WTC11 (cell line): ENCODE measurements around the gene GFY. TPM values are rescaled to one million over a fixed set of nuclear protein-coding genes. Genes with fewer than 3 reads are reported as not detected.
A peak's percentile ranks its signal among the peaks of the same experiment; 100 is the strongest.

Experiments
- ATAC-seq: fragments of 200-7000 bp; cut with Tn5 transposase; 2 replicates; pipeline ENCODE4 v1.10.0; 2021; ENCODE audit warnings: mild to moderate bottlenecking, moderate library complexity
- CTCF ChIA-PET: fragments of 300-600 bp; sonication (Branson Sonifier 250); formaldehyde crosslinking; loops from one replicate; lab custom pipeline; 2021; ENCODE audit warnings: antibody characterized with exemption; lab: Charles Lee
- POLR2A ChIA-PET: fragments of 350-600 bp; sonication (Branson Sonifier 250); formaldehyde crosslinking; loops from one replicate; lab custom pipeline; 2021; ENCODE audit warnings: antibody characterized with exemption; lab: Charles Lee
- DNase-seq: peaks from one replicate; pipeline ENCODE4 v3.0.0; 2021; ENCODE audit warnings: low spot score
- H3K27ac Mint-ChIP-seq: 2 replicates; pipeline ENCODE4 v1.8.0; 2021; ENCODE audit warnings: mixed read lengths
- H3K27me3 Mint-ChIP-seq: 2 replicates; pipeline ENCODE4 v1.8.0; 2021; ENCODE audit warnings: low read depth, mild to moderate bottlenecking, moderate library complexity, mixed read lengths
- H3K36me3 Mint-ChIP-seq: 2 replicates; pipeline ENCODE4 v1.8.0; 2021; ENCODE audit warnings: mixed read lengths
- H3K4me1 Mint-ChIP-seq: 2 replicates; pipeline ENCODE4 v1.8.0; 2022; ENCODE audit warnings: mixed read lengths
- H3K4me3 Mint-ChIP-seq: 2 replicates; pipeline ENCODE4 v1.8.0; 2021; ENCODE audit warnings: mild to moderate bottlenecking, moderate library complexity, mixed read lengths
- H3K9me3 Mint-ChIP-seq: 2 replicates; pipeline ENCODE4 v1.8.0; 2021; ENCODE audit warnings: mixed read lengths
- AR ChIP-seq: fragments of 250-450 bp; sonication (Bioruptor Pico); IDR thresholded peaks from 2 replicates; pipeline ENCODE4 v1.9.0; 2021; ENCODE audit warnings: mild to moderate bottlenecking
- CREM ChIP-seq: sonication (generic); formaldehyde crosslinking; IDR thresholded peaks from 2 replicates; pipeline ENCODE4 v1.8.1; 2022; ENCODE audit warnings: mild to moderate bottlenecking, missing genetic modification reagents, moderate library complexity
- E2F5 ChIP-seq: sonication (generic); formaldehyde crosslinking; IDR thresholded peaks from 2 replicates; pipeline ENCODE4 v1.8.1; 2022; ENCODE audit warnings: mild to moderate bottlenecking, moderate library complexity, missing genetic modification reagents
- ETV6 ChIP-seq: sonication (generic); formaldehyde crosslinking; IDR thresholded peaks from 2 replicates; pipeline ENCODE4 v1.8.1; 2022; ENCODE audit warnings: mild to moderate bottlenecking, missing genetic modification reagents
- FOXP1 ChIP-seq: sonication (generic); formaldehyde crosslinking; IDR thresholded peaks from 2 replicates; pipeline ENCODE4 v1.8.0; 2022; ENCODE audit warnings: missing genetic modification reagents, mild to moderate bottlenecking, moderate library complexity, borderline replicate concordance
- JAZF1 ChIP-seq: fragments of 250-450 bp; sonication (Bioruptor Pico); IDR thresholded peaks from 2 replicates; pipeline ENCODE4 v1.9.0; 2021; ENCODE audit warnings: moderate library complexity, mild to moderate bottlenecking, inconsistent platforms
- MYBL2 ChIP-seq: sonication (generic); formaldehyde crosslinking; IDR thresholded peaks from 2 replicates; pipeline ENCODE4 v1.8.1; 2023; ENCODE audit warnings: mild to moderate bottlenecking, moderate library complexity, missing genetic modification reagents
- NFYB ChIP-seq: sonication (generic); formaldehyde crosslinking; conservative IDR thresholded peaks from 2 replicates; pipeline ENCODE4 v1.8.0; 2022; ENCODE audit warnings: low read depth, missing genetic modification reagents
- RORB ChIP-seq: fragments of 250-450 bp; sonication (Bioruptor Pico); IDR thresholded peaks from 2 replicates; pipeline ENCODE4 v1.9.0; 2021; ENCODE audit warnings: mild to moderate bottlenecking
- SOX15 ChIP-seq: fragments of 250-450 bp; sonication (Bioruptor Pico); IDR thresholded peaks from 2 replicates; pipeline ENCODE4 v1.9.0; 2021; ENCODE audit warnings: mild to moderate bottlenecking
- SP1 ChIP-seq: sonication (generic); formaldehyde crosslinking; conservative IDR thresholded peaks from 2 replicates; pipeline ENCODE4 v1.8.1; 2022; ENCODE audit warnings: missing genetic modification reagents
- ZBTB21 ChIP-seq: sonication (generic); formaldehyde crosslinking; IDR thresholded peaks from 2 replicates; pipeline ENCODE4 v1.8.1; 2023; ENCODE audit warnings: mild to moderate bottlenecking, missing genetic modification reagents, borderline replicate concordance
- ZNF232 ChIP-seq: sonication (generic); formaldehyde crosslinking; IDR thresholded peaks from 2 replicates; pipeline ENCODE4 v1.8.0; 2022; ENCODE audit warnings: mild to moderate bottlenecking, missing genetic modification reagents
- ZNF281 ChIP-seq: sonication (generic); formaldehyde crosslinking; IDR thresholded peaks from 2 replicates; pipeline ENCODE4 v1.8.0; 2023; ENCODE audit warnings: mild to moderate bottlenecking, missing genetic modification reagents
- ZNF396 ChIP-seq: fragments of 250-450 bp; sonication (Bioruptor Pico); IDR thresholded peaks from 2 replicates; pipeline ENCODE4 v1.8.0; 2021; ENCODE audit warnings: mild to moderate bottlenecking, moderate library complexity, borderline replicate concordance
- total RNA-seq: library from RNA; stranded (reverse); gene quantifications from 3 replicates; pipeline ENCODE4 v1.2.3, GENCODE V29; 2021

The GFY gene
- total RNA-seq, 1 experiment from 2014 or later, result 0.87 TPM

- TF ChIP-seq E2F5 (CRISPR knock-in tag), result peak; percentile 57; the same call in 1 of the 2 replicates
- no peak for TF ChIP-seq MYBL2 (CRISPR knock-in tag)
- TF ChIP-seq JAZF1, result no peak
- TF ChIP-seq NFYB (CRISPR knock-in tag), result no peak
- TF ChIP-seq ZNF232 (CRISPR knock-in tag), result 0 out of 2 replicates have a peak, but pooled peaks have one; percentile 42
Observed at GRCh38 chr19:49427855-49428546, 2.8 kb downstream of the GFY start (continued).

DNA sequence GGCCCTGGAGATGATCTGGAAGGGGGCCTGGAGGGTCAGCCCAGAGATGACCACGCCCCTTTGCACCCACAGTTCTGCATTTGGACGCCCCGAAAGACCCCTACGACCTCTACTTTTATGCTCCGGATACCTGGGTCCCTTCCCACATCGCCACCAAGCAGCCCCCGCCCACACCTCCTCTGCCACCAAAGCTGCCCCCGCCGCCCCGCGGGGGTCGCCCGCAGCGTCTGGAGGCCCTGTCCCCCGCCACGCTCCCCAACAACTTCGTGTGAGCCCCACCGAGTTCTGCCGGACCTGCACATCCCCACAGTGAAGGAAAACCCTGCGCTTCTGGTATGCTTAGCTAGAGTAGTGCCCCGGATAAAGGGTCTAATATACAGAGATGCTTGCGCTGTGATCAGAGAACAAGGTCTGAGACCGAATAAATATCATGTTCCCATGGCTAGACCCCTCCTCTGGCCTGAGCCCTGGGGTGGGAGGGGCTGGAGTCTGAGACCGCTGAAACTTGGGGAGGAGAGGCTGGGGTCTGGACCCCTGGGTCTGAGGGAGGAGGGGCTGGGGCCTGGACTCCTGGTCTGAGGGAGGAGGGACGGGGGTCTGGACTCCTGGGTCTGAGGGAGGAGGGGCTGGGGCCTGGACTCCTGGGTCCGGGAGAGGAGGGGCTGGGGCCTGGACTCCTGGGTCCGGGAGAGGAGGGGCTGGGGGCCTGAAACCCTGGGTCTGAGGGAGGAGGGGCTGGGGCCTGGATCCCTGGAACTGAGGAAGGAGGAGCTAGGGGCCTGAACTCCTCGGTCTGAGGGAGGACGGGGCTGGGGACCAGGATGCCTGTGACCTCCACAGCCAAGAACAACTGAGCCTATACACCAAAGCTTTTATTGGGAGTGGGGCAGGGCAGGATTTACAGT, 3.6 kb downstream of the GFY start:
- CTCF ChIA-PET, result interaction anchor here (0.6 to 4.5 kb wide), 9 partner anchors 7 to 127 kb away, joined by 3 to 34 read pairs (median 4); partner anchors contain the start of genes DKKL1, SLC17A7 and TEAD2
- Mint-ChIP-seq H3K36me3 (peaks cover 3% of the 10 kb centered on the region; the same call in 1 of the 2 replicates), H3K4me3 (peak overlapping the region; percentile 84), H3K27me3 (peaks cover 98% of the 10 kb centered on the region), H3K9me3 (0 out of 2 replicates have a peak, but pooled peaks cover 4% of the 10 kb centered on the region), H3K27ac (0 out of 2 replicates have a peak overlapping the region, but pooled peaks have one; percentile 67), H3K4me1 (peaks cover 67% of the 10 kb centered on the region)
- POLR2A ChIA-PET, result interaction anchor here (0.6 kb wide), 1 partner anchor 25 kb away, joined by 3 read pairs; no protein-coding TSS in a partner anchor
- no peak for DNase-seq
- no peak for TF ChIP-seq ZBTB21 (CRISPR knock-in tag)
- no peak for TF ChIP-seq ZNF281 (CRISPR knock-in tag)
- no peak for TF ChIP-seq ETV6 (CRISPR knock-in tag)
- no peak for TF ChIP-seq SOX15 (CRISPR knock-in tag)
- no peak for TF ChIP-seq SP1
- no peak for TF ChIP-seq AR (CRISPR knock-in tag)
- TF ChIP-seq ZNF396 (CRISPR knock-in tag), result no peak
- TF ChIP-seq FOXP1, result no peak
- no peak for TF ChIP-seq RORB (CRISPR knock-in tag)
- TF ChIP-seq CREM (CRISPR knock-in tag), result no peak
- ATAC-seq, result no peak
